ENCODE results near the gene KCNRG. TPM values are rescaled to one million over a fixed set of nuclear protein-coding genes. Genes with fewer than 3 reads are reported as not detected.

Gene KCNRG
- total and polyA plus RNA-seq, 2 of the 4 experiments (the other 2 are of a cell fraction), result 0.51 to 2.7 TPM

DNA sequence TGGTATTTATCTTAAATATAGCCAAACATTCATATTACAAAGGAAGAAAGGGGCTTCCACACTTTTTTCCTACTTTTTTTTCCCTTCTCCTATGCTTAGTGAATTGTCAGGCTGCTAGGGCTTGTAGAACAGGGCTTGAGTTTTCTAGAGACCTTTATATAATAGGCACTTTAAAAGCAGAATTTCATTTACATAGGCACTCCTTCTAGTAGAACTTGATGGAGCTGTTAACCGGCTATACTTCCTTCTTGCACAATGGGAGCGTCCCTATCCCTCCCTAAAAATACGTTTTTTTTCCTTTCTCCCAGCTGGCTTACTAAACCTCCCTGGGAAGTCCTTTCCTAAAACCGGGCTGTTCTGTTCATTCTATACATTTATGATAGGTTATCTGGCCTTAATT, 17.3 kb upstream of the KCNRG start:
- H4K8ac ChIP-seq (ENCODE audit: low read depth in 2 of 2, low read length in 2 of 2), result peak overlapping the region; percentile 19 to 75; a peak in 1 of 4 replicates
- no peaks in the 10 kb centered on the region for H3K9me3 ChIP-seq (ENCODE audit: control insufficient read depth, insufficient read depth, low read length)
- no peak overlapping the region for H2AFZ ChIP-seq (replicated peaks; ENCODE audit: low read length, poor library complexity)
- no peak overlapping the region for H4K91ac ChIP-seq (ENCODE audit: insufficient read depth, low read depth, low read length)
- in situ Hi-C loops (cut with MboI; ENCODE audit: low sequenced_read_pairs), result loop anchor here (25.0 kb wide), 1 partner anchor 914 kb away; the partner anchor contains the start of gene RNASEH2B
- H2AK5ac ChIP-seq (ENCODE audit: low read depth, low read length), result no peak overlapping the region
- H3K27me3 ChIP-seq (ENCODE audit: control insufficient read depth, insufficient read depth, low read length), result no peaks in the 10 kb centered on the region
- H3K14ac ChIP-seq (replicated peaks; ENCODE audit: low read depth, low read length), result peak overlapping the region; percentile 71
- no peak for DNase-seq
- peaks cover 8% of the 10 kb centered on the region for H3K9me1 ChIP-seq (ENCODE audit: insufficient read depth, low read length)
- peaks cover 14% of the 10 kb centered on the region for H3K36me3 ChIP-seq (ENCODE audit: control insufficient read depth, insufficient read depth, low read length)
- H2BK15ac ChIP-seq (ENCODE audit: low read depth, low read length), result no peak overlapping the region
- CTCF ChIA-PET, result interaction anchor here (0.5 to 2.1 kb wide), 8 partner anchors 11 to 802 kb away, joined by 3 to 13 read pairs (median 4); partner anchors contain the start of gene KCNRG
- H3K4ac ChIP-seq (ENCODE audit: low read depth, low read length), result peak overlapping the region; percentile 90; the same call in 1 of the 2 replicates
- no TSS peak for BruUV-seq (replicated peaks)
- H3K27ac ChIP-seq (ENCODE audit: insufficient read depth, low read length), result no peak overlapping the region; the same call in 1 of the 2 replicates
- H2BK5ac ChIP-seq (ENCODE audit: low read depth, low read length, poor library complexity, severe bottlenecking), result peak overlapping the region; percentile 55
- peaks cover 4% of the 10 kb centered on the region for H3K4me1 ChIP-seq (ENCODE audit: control insufficient read depth, insufficient read depth, low read length)
- ATAC-seq (ENCODE audit: low read depth), result no peak
- intact Hi-C loops (cut with micrococcal nuclease), result loop anchor here (1.0 to 5.0 kb wide), 6 partner anchors 82 to 914 kb away; no protein-coding TSS in a partner anchor
- peaks cover 15 to 44% of the 10 kb centered on the region in 2 experiments for H3K79me1 ChIP-seq (ENCODE audit: low read depth in 1 of 2, low read length in 2 of 2)
- H3K9ac ChIP-seq (ENCODE audit: low read depth, low read length), result peak overlapping the region; percentile 94
- no peak overlapping the region for H4K5ac ChIP-seq (ENCODE audit: low read depth, low read length)
- H2AK9ac ChIP-seq (replicated peaks; ENCODE audit: low read depth, low read length, poor library complexity), result no peak overlapping the region
- H3K56ac ChIP-seq (ENCODE audit: extremely low read depth, insufficient read depth, low read length), result peak overlapping the region; percentile 96; the same call in 1 of the 2 replicates
- dilution Hi-C loops (cut with HindIII; ENCODE audit: low sequenced_read_pairs, unreplicated experiment), result no loop called here
- H3K18ac ChIP-seq (ENCODE audit: low read depth, low read length), result no peak overlapping the region
- peak overlapping the region; percentile 61 for H3K4me3 ChIP-seq (ENCODE audit: insufficient read depth, low read depth, low read length)
- POLR2A ChIA-PET (ENCODE audit: unreplicated experiment), result interaction anchor here (0.6 kb wide), 1 partner anchor 161 kb away, joined by 5 read pairs; no protein-coding TSS in a partner anchor
- WGBS, 2 experiments (ENCODE audit: extremely low coverage in 2 of 2, insufficient read length in 1 of 2), result 0% methylated on average over 1 of the region's 4 CpGs; no CpG with 5 or more reads in 1 of the 2 experiments
- peak overlapping the region; percentile 80 for H3K4me2 ChIP-seq (ENCODE audit: low read depth, low read length)
- H3K23ac ChIP-seq (ENCODE audit: low read depth, low read length), result peak overlapping the region; percentile 86
- H2BK20ac ChIP-seq (ENCODE audit: low read depth, low read length), result no peak overlapping the region
- peaks cover 4% of the 10 kb centered on the region; the same call in 1 of the 2 replicates for H4K20me1 ChIP-seq (ENCODE audit: insufficient read depth, low read length)
- H2BK120ac ChIP-seq (ENCODE audit: low read depth, low read length), result no peak overlapping the region
- TF ChIP-seq CEBPB (IDR thresholded peaks at IDR 0.05; ENCODE audit: low read depth, low read length) (peak; percentile 34; the same call in 1 of the 2 replicates), USF2 (IDR thresholded peaks at IDR 0.05; ENCODE audit: low read depth, low read length) (no peak)

All from IMR-90 (cell line).